Neural crest cell (in vitro differentiated cells): ENCODE results near the gene FETUB. TPM values are rescaled to one million over a fixed set of nuclear protein-coding genes. Genes with fewer than 3 reads are reported as not detected.
A peak's percentile ranks its signal among the peaks of the same experiment; 100 is the strongest.

ENCODE experiments used
- DNase-seq: peaks from one replicate; pipeline ENCODE4 v3.0.0; 2021; ENCODE audit warnings: low read depth, mixed read lengths, low spot score
- H3K27ac Mint-ChIP-seq: one replicate; pipeline ENCODE4 v1.8.0; 2021; ENCODE audit warnings: mild to moderate bottlenecking, mixed read lengths; ENCODE audit not compliant: unreplicated experiment
- H3K27me3 Mint-ChIP-seq: 2 replicates; pipeline ENCODE4 v1.8.0; 2021; ENCODE audit warnings: low read depth, mild to moderate bottlenecking, mixed read lengths
- H3K36me3 Mint-ChIP-seq: 2 replicates; pipeline ENCODE4 v1.8.0; 2021; ENCODE audit warnings: low read depth, mild to moderate bottlenecking, mixed read lengths
- H3K4me1 Mint-ChIP-seq: 2 replicates; pipeline ENCODE4 v1.8.0; 2021; ENCODE audit warnings: mixed read lengths
- H3K4me3 Mint-ChIP-seq: one replicate; pipeline ENCODE4 v1.8.0; 2021; ENCODE audit warnings: mild to moderate bottlenecking, mixed read lengths
- H3K9me3 Mint-ChIP-seq: 2 replicates; pipeline ENCODE4 v1.8.0; 2021; ENCODE audit warnings: mixed read lengths
- long read RNA-seq: library from polyadenylated mRNA; unstranded; transcript quantifications from one replicate; pipeline ENCODE4 v2.0.0, GENCODE V29; 2020
- total RNA-seq: library from RNA; stranded (reverse); gene quantifications from 2 replicates; pipeline ENCODE4 v1.2.1, GENCODE V29; 2021
- TF ChIP-seq, protein P1 (sequence below): fragments of 200-600 bp; sonication (generic); conservative IDR thresholded peaks from 2 replicates; pipeline ENCODE4 v1.5.0; 2021; ENCODE audit warnings: antibody characterized with exemption, mild to moderate bottlenecking

Gene FETUB, protein sequence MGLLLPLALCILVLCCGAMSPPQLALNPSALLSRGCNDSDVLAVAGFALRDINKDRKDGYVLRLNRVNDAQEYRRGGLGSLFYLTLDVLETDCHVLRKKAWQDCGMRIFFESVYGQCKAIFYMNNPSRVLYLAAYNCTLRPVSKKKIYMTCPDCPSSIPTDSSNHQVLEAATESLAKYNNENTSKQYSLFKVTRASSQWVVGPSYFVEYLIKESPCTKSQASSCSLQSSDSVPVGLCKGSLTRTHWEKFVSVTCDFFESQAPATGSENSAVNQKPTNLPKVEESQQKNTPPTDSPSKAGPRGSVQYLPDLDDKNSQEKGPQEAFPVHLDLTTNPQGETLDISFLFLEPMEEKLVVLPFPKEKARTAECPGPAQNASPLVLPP
- not detected in 2 replicates for total RNA-seq
- long read RNA-seq: 0 reads

DNA sequence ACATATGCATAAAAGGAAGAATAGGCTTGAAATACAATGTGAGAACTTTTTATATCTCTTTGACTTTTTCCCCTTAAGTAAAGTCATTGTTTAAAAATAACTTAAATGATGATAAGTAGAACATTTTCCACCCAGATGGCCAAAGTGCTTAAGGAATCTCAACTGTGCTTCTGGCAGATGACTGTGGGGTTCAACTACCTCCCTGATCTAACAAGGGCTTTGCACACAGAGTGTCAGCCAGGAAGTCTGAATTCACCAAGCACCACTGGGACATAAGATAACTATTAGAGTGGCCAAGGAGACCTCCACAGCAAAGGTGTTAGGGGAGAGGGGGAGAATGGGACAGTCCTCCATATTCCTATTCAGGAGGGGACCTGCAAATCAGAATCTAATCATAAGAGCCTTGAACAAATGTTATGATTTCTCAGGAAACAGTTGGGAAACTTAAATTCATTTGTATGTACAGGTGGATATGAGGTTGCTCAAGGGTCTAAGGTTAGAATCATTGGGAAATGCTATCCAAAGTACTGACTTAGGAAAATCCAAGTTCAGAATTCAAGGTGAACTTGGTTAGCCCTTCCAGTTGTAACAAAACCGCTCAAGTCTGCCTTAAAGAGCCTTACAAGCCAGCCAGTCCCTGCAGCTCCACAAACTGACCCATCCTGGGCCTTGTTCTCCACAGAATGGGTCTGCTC is at the start of gene FETUB:
FETUB (plus strand) TSS at position 622 of the 695 bp plus-strand sequence; CDS start at position 684, 62 bp downstream.
- Mint-ChIP-seq H3K4me3 (no peak within 1 kb of the TSS), H3K27me3 (peaks cover 15% of the 10 kb centered on the region), H3K36me3 (no peaks in the 10 kb centered on the region), H3K9me3 (no peaks in the 10 kb centered on the region), H3K4me1 (peaks cover 8% of the 10 kb centered on the region), H3K27ac (peak within 1 kb of the TSS; percentile 1)
- TF ChIP-seq, protein P1, sequence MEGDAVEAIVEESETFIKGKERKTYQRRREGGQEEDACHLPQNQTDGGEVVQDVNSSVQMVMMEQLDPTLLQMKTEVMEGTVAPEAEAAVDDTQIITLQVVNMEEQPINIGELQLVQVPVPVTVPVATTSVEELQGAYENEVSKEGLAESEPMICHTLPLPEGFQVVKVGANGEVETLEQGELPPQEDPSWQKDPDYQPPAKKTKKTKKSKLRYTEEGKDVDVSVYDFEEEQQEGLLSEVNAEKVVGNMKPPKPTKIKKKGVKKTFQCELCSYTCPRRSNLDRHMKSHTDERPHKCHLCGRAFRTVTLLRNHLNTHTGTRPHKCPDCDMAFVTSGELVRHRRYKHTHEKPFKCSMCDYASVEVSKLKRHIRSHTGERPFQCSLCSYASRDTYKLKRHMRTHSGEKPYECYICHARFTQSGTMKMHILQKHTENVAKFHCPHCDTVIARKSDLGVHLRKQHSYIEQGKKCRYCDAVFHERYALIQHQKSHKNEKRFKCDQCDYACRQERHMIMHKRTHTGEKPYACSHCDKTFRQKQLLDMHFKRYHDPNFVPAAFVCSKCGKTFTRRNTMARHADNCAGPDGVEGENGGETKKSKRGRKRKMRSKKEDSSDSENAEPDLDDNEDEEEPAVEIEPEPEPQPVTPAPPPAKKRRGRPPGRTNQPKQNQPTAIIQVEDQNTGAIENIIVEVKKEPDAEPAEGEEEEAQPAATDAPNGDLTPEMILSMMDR: no peak
- DNase-seq: no peak

DNA sequence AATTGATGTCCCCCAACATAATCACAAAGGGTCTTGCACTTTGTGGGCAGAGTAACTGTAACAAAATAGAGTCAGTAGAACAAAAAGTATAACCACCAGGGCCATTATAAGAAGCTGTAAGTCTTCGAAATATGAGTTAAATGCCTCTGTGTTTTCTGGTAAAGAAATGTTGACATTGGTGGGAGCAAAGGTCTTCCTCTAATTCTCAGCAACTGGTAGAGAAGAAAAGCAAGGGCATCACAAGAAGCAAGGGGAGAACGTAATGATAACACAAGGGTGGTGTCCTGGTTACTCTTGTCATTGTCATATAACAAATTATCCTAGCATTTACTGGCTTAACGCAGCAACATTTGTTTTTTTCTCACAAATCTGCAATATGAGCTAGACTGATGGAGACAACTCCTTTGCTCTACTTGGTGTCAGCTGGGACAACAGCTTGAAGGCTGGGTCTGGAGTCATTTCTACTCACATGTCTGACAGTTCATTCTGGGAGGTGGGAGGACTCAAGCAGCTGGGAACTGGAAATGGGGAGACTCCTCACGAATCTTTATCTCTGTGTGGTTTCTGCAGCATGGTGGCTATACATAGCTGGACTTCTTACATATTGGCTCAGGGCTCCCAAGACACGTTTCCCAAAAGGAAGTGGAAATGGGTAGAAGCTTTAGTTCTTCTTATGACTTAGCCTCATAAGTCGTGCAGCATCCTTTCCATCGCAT is 49.5 kb upstream of the FETUB start:
- H3K4me3 Mint-ChIP-seq: no peak overlapping the region
- H3K9me3 Mint-ChIP-seq: no peaks in the 10 kb centered on the region
- H3K36me3 Mint-ChIP-seq: no peaks in the 10 kb centered on the region
- no peaks in the 10 kb centered on the region for H3K4me1 Mint-ChIP-seq
- no peak for DNase-seq
- H3K27me3 Mint-ChIP-seq: no peaks in the 10 kb centered on the region
- TF ChIP-seq, protein P1: no peak
- H3K27ac Mint-ChIP-seq: no peak overlapping the region

- Mint-ChIP-seq H3K9me3 (no peaks in the 10 kb centered on the region), H3K4me3 (no peak overlapping the region), H3K27me3 (no peaks in the 10 kb centered on the region), H3K27ac (no peak overlapping the region), H3K36me3 (no peaks in the 10 kb centered on the region), H3K4me1 (peaks cover 5% of the 10 kb centered on the region)
- TF ChIP-seq, protein P1: no peak
- DNase-seq: no peak
Observed at GRCh38 chr3:186592682-186593081, 47.5 kb upstream of the FETUB start.

DNA sequence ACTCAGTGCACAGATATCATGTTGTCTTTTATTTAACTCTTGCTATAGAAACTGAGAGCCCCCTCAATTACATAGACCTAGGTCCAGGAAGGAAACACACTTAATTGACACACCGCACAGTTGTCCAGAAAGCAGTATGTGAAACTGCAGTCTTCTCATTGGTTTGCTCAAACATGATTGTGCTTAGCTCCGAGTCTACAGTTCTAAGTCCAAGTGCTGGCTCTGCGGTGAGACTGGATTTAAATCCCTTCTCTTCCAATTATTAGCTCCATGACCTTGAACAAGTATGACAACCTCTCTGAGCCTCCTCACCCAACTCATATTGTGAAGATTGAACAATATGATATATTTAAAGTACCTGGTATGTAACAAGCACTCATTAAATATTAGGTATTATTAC is 46.3 kb upstream of the FETUB start:
- H3K27me3 Mint-ChIP-seq: no peaks in the 10 kb centered on the region
- no peak overlapping the region for H3K4me3 Mint-ChIP-seq
- no peak overlapping the region for H3K27ac Mint-ChIP-seq
- DNase-seq: no peak
- no peaks in the 10 kb centered on the region for H3K36me3 Mint-ChIP-seq
- H3K4me1 Mint-ChIP-seq: peaks cover 7% of the 10 kb centered on the region
- TF ChIP-seq, protein P1: no peak
- no peaks in the 10 kb centered on the region for H3K9me3 Mint-ChIP-seq

DNA sequence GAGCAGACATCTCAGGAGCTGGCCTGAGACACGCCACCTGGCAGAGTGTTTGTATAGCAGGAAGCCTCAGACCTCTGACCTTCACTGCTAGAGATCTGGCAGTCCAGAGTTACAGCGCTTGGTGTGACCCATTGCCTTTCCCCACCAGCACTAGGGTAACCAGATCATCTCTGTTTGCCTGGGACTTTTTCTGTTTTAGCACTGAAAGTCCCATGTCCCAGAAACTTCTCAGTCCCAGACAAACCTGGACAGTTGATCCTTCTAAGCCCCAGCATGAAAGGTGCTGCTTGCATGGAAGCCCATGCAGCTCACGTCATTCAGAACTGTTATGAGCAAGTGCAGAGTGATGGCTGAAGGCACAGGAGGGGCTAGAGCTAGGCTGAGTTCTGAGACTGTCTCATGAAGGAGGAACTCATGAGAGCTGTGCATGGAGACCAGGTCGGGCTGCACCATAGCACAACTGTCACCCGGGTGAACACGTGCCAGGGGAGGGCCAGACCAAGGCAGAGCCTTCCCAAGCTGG is 45.5 kb upstream of the FETUB start:
- TF ChIP-seq, protein P1: no peak
- Mint-ChIP-seq H3K36me3 (no peaks in the 10 kb centered on the region), H3K4me3 (no peak overlapping the region), H3K27me3 (no peaks in the 10 kb centered on the region), H3K27ac (no peak overlapping the region), H3K4me1 (peaks cover 13% of the 10 kb centered on the region), H3K9me3 (no peaks in the 10 kb centered on the region)
- DNase-seq: no peak
